Muscle of back (tissue), 11 donors: ENCODE measurements around the gene VWA2. TPM values are rescaled to one million over a fixed set of nuclear protein-coding genes. Genes with fewer than 3 reads are reported as not detected.
A peak's percentile ranks its signal among the peaks of the same experiment; 100 is the strongest.
"Not testable (repeated sequence)": the region's sequence is repeated elsewhere in the genome, so short reads cannot be mapped to it uniquely, and the experiment has no call there.

Source experiments
- DNase-seq, 3 donors: peaks; one replicate each; pipeline versions ENCODE4 v3.0.0 to v3.0.0-alpha.2; 2013
- polyA plus RNA-seq, 10 donors: library from polyadenylated mRNA; unstranded; fragments of 120-200 nt; gene quantifications; one replicate each; pipeline ENCODE4 v1.2.1, GENCODE V29; 2013; ENCODE audit not compliant: insufficient read length in 10 of 10

The VWA2 gene
- polyA plus RNA-seq, 10 donors: 0.13 to 7.6 (median 0.33) TPM

- DNase-seq: no peak
Observed at GRCh38 chr10:114319406-114320248, 80.6 kb downstream of the VWA2 start.

GRCh38 chr10:114320249-114321116 is 81.4 kb downstream of the VWA2 start:
- no peak for DNase-seq

- no peak for DNase-seq
Observed at GRCh38 chr10:114322344-114322743, 83.3 kb downstream of the VWA2 start.

GRCh38 chr10:114323023-114323422 is 84.0 kb downstream of the VWA2 start:
- DNase-seq: no peak

GRCh38 chr10:114326795-114327194 is 87.7 kb downstream of the VWA2 start:
- no peak for DNase-seq

- DNase-seq: peak in 2 of 3 donors; percentile 61 to 88
Observed at GRCh38 chr10:114327537-114328440, 88.7 kb downstream of the VWA2 start.

- no peak for DNase-seq
Observed at GRCh38 chr10:114328441-114328812, 89.4 kb downstream of the VWA2 start.

GRCh38 chr10:114328874-114329273 is 89.8 kb downstream of the VWA2 start:
- DNase-seq: peak in 1 of 3 donors; percentile 42

- DNase-seq: peak in 1 of 3 donors; percentile 69
Observed at GRCh38 chr10:114329634-114330365, 90.7 kb downstream of the VWA2 start.

- peak in 1 of 3 donors; percentile 53 for DNase-seq
Observed at GRCh38 chr10:114332301-114333192, 93.5 kb downstream of the VWA2 start.

GRCh38 chr10:114333441-114333840 is 94.4 kb downstream of the VWA2 start:
- not testable (repeated sequence) for DNase-seq

GRCh38 chr10:114334301-114334700 is 95.2 kb downstream of the VWA2 start:
- DNase-seq: no peak

- no peak for DNase-seq
Observed at GRCh38 chr10:114335614-114336013, 96.6 kb downstream of the VWA2 start.

- DNase-seq: no peak
Observed at GRCh38 chr10:114336823-114337509, 97.9 kb downstream of the VWA2 start.

GRCh38 chr10:114337510-114338462 is 98.7 kb downstream of the VWA2 start:
- no peak for DNase-seq

GRCh38 chr10:114340816-114341215 is 101.8 kb downstream of the VWA2 start:
- peak in 1 of 3 donors; percentile 43 for DNase-seq
